AG04450 (cell line): Measurements from ENCODE around the gene C12orf75. TPM values are rescaled to one million over a fixed set of nuclear protein-coding genes. Genes with fewer than 3 reads are reported as not detected.

Source experiments
- CTCF ChIA-PET: fragments of 300-600, 350-600 bp; formaldehyde crosslinking; extraction: SDS; loops from one replicate; lab custom pipeline; 2022; ENCODE audit warnings: antibody characterized with exemption, inconsistent platforms; lab: Charles Lee
- POLR2A ChIA-PET: fragments of 350-600 bp; formaldehyde crosslinking; extraction: SDS; loops from one replicate; lab custom pipeline; 2021; ENCODE audit warnings: antibody characterized with exemption, inconsistent platforms; lab: Yijun Ruan, JAX
- DNase-seq: peaks from one replicate; pipeline ENCODE4 v3.0.0-alpha.2; 2011; ENCODE audit warnings: low read depth, low spot score
- H3K27ac ChIP-seq: one replicate; pipeline ENCODE4 v1.5.1; 2012; ENCODE audit warnings: low read depth, low read length, control low read depth
- H3K27me3 ChIP-seq: one replicate; pipeline ENCODE4 v1.6.0; 2012; ENCODE audit warnings: low read length; ENCODE audit not compliant: control insufficient read depth, insufficient read depth
- H3K4me3 ChIP-seq: 2 replicates; pipeline ENCODE4 v1.5.1; 2011; ENCODE audit warnings: mild to moderate bottlenecking, low read depth, low read length, control low read depth
- H3K9me3 ChIP-seq: 2 replicates; pipeline ENCODE4 v1.5.1; 2012; ENCODE audit warnings: low read length; ENCODE audit not compliant: control insufficient read depth, insufficient read depth
- CTCF ChIP-seq: IDR thresholded peaks from 2 replicates; pipeline ENCODE4 v1.5.1; 2011; ENCODE audit warnings: low read depth, low read length, control low read depth, inconsistent platforms
- polyA plus RNA-seq: library from polyadenylated mRNA; depleted of rRNA; stranded (reverse); fragments of >200 nt; gene quantifications from 2 replicates; pipeline ENCODE4 v1.2.3, GENCODE V29; 2011

C12orf75 gene
- polyA plus RNA-seq, 1 experiment: 350 TPM

GRCh38 chr12:105316931-105317852 is 13.3 kb upstream of the C12orf75 start:
- no peak for DNase-seq
- no peaks in the 10 kb centered on the region for H3K27me3 ChIP-seq
- ChIA-PET POLR2A (interaction anchor here (1.0 to 1.7 kb wide), 2 partner anchors 15 to 18 kb away, joined by 5 to 6 read pairs; no protein-coding TSS in a partner anchor), CTCF (no interaction called here)
- H3K9me3 ChIP-seq: no peaks in the 10 kb centered on the region
- TF ChIP-seq CTCF: no peak
- no peak overlapping the region for H3K4me3 ChIP-seq
- peak overlapping the region; percentile 88 for H3K27ac ChIP-seq

- Histone ChIP-seq H3K27me3 (no peaks in the 10 kb centered on the region), H3K9me3 (no peaks in the 10 kb centered on the region), H3K4me3 (no peak overlapping the region), H3K27ac (no peak overlapping the region)
- POLR2A ChIA-PET: interaction anchor here (1.0 to 1.7 kb wide), 2 partner anchors 14 to 17 kb away, joined by 5 to 6 read pairs; no protein-coding TSS in a partner anchor
- no peak for DNase-seq
- CTCF ChIA-PET: no interaction called here
- TF ChIP-seq CTCF: no peak
Observed at GRCh38 chr12:105317942-105318621, 12.4 kb upstream of the C12orf75 start.

- no peak for DNase-seq
- Histone ChIP-seq H3K9me3 (no peaks in the 10 kb centered on the region), H3K27ac (peak overlapping the region; percentile 23), H3K27me3 (no peaks in the 10 kb centered on the region), H3K4me3 (no peak overlapping the region)
- POLR2A ChIA-PET: interaction anchor here (1.7 kb wide), 1 partner anchor 13 kb away, joined by 6 read pairs; no protein-coding TSS in a partner anchor
- CTCF ChIA-PET: no interaction called here
- TF ChIP-seq CTCF: no peak
Observed at GRCh38 chr12:105318651-105319483, 11.6 kb upstream of the C12orf75 start.

GRCh38 chr12:105319691-105320209 is 10.7 kb upstream of the C12orf75 start:
- ChIA-PET CTCF (no interaction called here), POLR2A (no interaction called here)

More at GRCh38 chr12:105319691-105320209, 10.7 kb upstream of the C12orf75 start:
- no peak for DNase-seq
- H3K27ac ChIP-seq: no peak overlapping the region
- no peaks in the 10 kb centered on the region for H3K27me3 ChIP-seq
- TF ChIP-seq CTCF: no peak
- H3K4me3 ChIP-seq: no peak overlapping the region
- H3K9me3 ChIP-seq: no peaks in the 10 kb centered on the region
